B cell (primary cell): Measurements from ENCODE around the gene COL5A1. TPM values are rescaled to one million over a fixed set of nuclear protein-coding genes. Genes with fewer than 3 reads are reported as not detected.

Experiments used
- ATAC-seq: fragments of 200-7000 bp; cut with Tn5 transposase; one replicate; pipeline ENCODE4 v1.10.0; 2021; ENCODE audit warnings: low read depth, mild to moderate bottlenecking, moderate number of reproducible peaks, moderate library complexity
- CTCF ChIA-PET: fragments of 350-600 bp; sonication (Branson Sonifier 250); formaldehyde crosslinking; loops from one replicate; lab custom pipeline; 2021; ENCODE audit warnings: antibody characterized with exemption, inconsistent platforms; lab: Charles Lee
- POLR2A ChIA-PET: fragments of 350-600 bp; sonication (Branson Sonifier 250); formaldehyde crosslinking; loops from one replicate; lab custom pipeline; 2021; ENCODE audit warnings: antibody characterized with exemption; lab: Charles Lee
- DNase-seq: peaks from one replicate; pipeline ENCODE4 v3.0.0; 2013
- H2AFZ ChIP-seq: 2 replicates; pipeline ENCODE4 v1.6.1; 2012; ENCODE audit warnings: mild to moderate bottlenecking, low read depth, low read length; ENCODE audit not compliant: insufficient read depth, poor library complexity, severe bottlenecking
- H3K27ac ChIP-seq, 2 donors: 1 replicate in 1 of 2; 2 replicates in 1 of 2; pipeline ENCODE4 v1.5.1; 2012 to 2013; ENCODE audit warnings: low read length in 2 of 2, mild to moderate bottlenecking in 2 of 2, moderate library complexity in 1 of 2
- H3K27me3 ChIP-seq, 4 experiments: fragments of 200-600 bp in 1 of 4; sonication (generic) in 1 of 4; replicated peaks in 1 of 4; 1 replicate in 2 of 4; 2 replicates in 2 of 4; pipeline versions ENCODE4 v1.6.1 to v1.7.0; 2013 to 2016; ENCODE audit warnings: low read length in 3 of 4, mild to moderate bottlenecking in 2 of 4, mixed read lengths in 1 of 4, moderate library complexity in 1 of 4; ENCODE audit not compliant: insufficient read depth in 4 of 4, control insufficient read depth in 3 of 4; ENCODE audit errors: control extremely low read depth in 1 of 4
- H3K36me3 ChIP-seq, 2 experiments: replicated peaks in 1 of 2; 1 replicate in 1 of 2; 2 replicates in 1 of 2; pipeline versions ENCODE4 v1.6.1 to v1.7.1; 2013; ENCODE audit warnings: low read length in 1 of 2; ENCODE audit not compliant: insufficient read depth in 2 of 2, control insufficient read depth in 1 of 2; ENCODE audit errors: control extremely low read depth in 1 of 2, extremely low read depth in 1 of 2
- H3K4me1 ChIP-seq, 2 donors: fragments of 200-600 bp in 1 of 2; sonication (generic) in 1 of 2; 1 replicate in 1 of 2; 2 replicates in 1 of 2; pipeline versions ENCODE4 v1.5.1 to v1.6.1; 2013 to 2017; ENCODE audit warnings: low read length in 2 of 2; ENCODE audit not compliant: control insufficient read depth in 2 of 2, insufficient read depth in 2 of 2
- H3K4me2 ChIP-seq: replicated peaks from 2 replicates; pipeline ENCODE3; 2012; ENCODE audit warnings: mild to moderate bottlenecking, low read depth, low read length; ENCODE audit not compliant: poor library complexity, severe bottlenecking
- H3K4me3 ChIP-seq, 5 experiments: fragments of 200-600 bp in 1 of 5; sonication (generic) in 1 of 5; 1 replicate in 3 of 5; 2 replicates in 2 of 5; pipeline versions ENCODE4 v1.5.1 to v1.7.0; 2011 to 2016; ENCODE audit warnings: low read length in 4 of 5, mild to moderate bottlenecking in 4 of 5, low read depth in 2 of 5, control low read depth in 1 of 5, moderate library complexity in 1 of 5; ENCODE audit not compliant: insufficient read depth in 1 of 5; ENCODE audit errors: control extremely low read depth in 1 of 5, extremely low read depth in 1 of 5
- H3K79me2 ChIP-seq: fragments of 200-600 bp; sonication (generic); one replicate; pipeline ENCODE4 v1.6.0; 2016; ENCODE audit warnings: low read length; ENCODE audit not compliant: control insufficient read depth, insufficient read depth
- H3K9ac ChIP-seq: fragments of 200-600 bp; sonication (generic); 2 replicates; pipeline ENCODE4 v1.6.1; 2017; ENCODE audit warnings: mild to moderate bottlenecking, low read length, moderate library complexity
- H3K9me3 ChIP-seq, 3 donors: one replicate each; pipeline versions ENCODE4 v1.6.1 to v1.7.1; 2013; ENCODE audit warnings: low read length in 2 of 3; ENCODE audit not compliant: control insufficient read depth in 2 of 3, insufficient read depth in 1 of 3; ENCODE audit errors: control extremely low read depth in 1 of 3
- H4K20me1 ChIP-seq: 2 replicates; pipeline ENCODE4 v1.6.0; 2012; ENCODE audit warnings: mild to moderate bottlenecking, low read length; ENCODE audit not compliant: insufficient read depth, control insufficient read depth, poor library complexity, severe bottlenecking
- H3K27ac Mint-ChIP-seq: one replicate; pipeline ENCODE4 v1.8.0; 2021; ENCODE audit warnings: mixed read lengths
- H3K27me3 Mint-ChIP-seq: one replicate; pipeline ENCODE4 v1.8.0; 2021; ENCODE audit warnings: mixed read lengths
- H3K4me1 Mint-ChIP-seq: one replicate; pipeline ENCODE4 v1.8.0; 2021; ENCODE audit warnings: mixed read lengths
- H3K4me3 Mint-ChIP-seq: one replicate; pipeline ENCODE4 v1.8.0; 2021; ENCODE audit warnings: mixed read lengths
- H3K9me3 Mint-ChIP-seq: one replicate; pipeline ENCODE4 v1.8.0; 2022; ENCODE audit warnings: mixed read lengths; ENCODE audit not compliant: insufficient read depth
- EZH2 ChIP-seq: IDR thresholded peaks from 2 replicates; pipeline ENCODE4 v1.6.1; 2012; ENCODE audit warnings: borderline replicate concordance, low read depth, mild to moderate bottlenecking, moderate library complexity, low read length; ENCODE audit not compliant: insufficient read depth, poor library complexity, severe bottlenecking
- WGBS: methylation state at CpG from one replicate; pipeline ENCODE4 v1.1.5; 2013; ENCODE audit warnings: missing lambda C conversion rate; ENCODE audit not compliant: insufficient coverage; 5-methylcytosine and 5-hydroxymethylcytosine counted together
- intact Hi-C: fragments of 100-400 bp; cut with micrococcal nuclease; formaldehyde crosslinking; loops from one replicate; pipeline ENCODE4 v1.10.0; 2022
- polyA plus RNA-seq: library from polyadenylated mRNA; depleted of rRNA; stranded (reverse); fragments of >200 nt; gene quantifications from 2 replicates; pipeline ENCODE4 v1.2.3, GENCODE V29; 2012
- total RNA-seq, 2 donors: library from RNA; stranded (reverse); fragments of 120-200 nt in 1 of 2; gene quantifications; 1 replicate in 1 of 2; 2 replicates in 1 of 2; pipeline versions ENCODE4 v1.2.3 to v1.2.4, GENCODE V29; 2013 to 2022
- TF ChIP-seq, protein P1 (sequence below): fragments of 200-600 bp; IDR thresholded peaks from one replicate; pipeline ENCODE4 v1.8.0; 2022; ENCODE audit warnings: antibody characterized with exemption, mild to moderate bottlenecking

COL5A1 gene
- total and polyA plus RNA-seq, 2 donors (not counting 1 experiment from before 2014, with no cell fraction given): 0.06 TPM; not detected in 1

DNA sequence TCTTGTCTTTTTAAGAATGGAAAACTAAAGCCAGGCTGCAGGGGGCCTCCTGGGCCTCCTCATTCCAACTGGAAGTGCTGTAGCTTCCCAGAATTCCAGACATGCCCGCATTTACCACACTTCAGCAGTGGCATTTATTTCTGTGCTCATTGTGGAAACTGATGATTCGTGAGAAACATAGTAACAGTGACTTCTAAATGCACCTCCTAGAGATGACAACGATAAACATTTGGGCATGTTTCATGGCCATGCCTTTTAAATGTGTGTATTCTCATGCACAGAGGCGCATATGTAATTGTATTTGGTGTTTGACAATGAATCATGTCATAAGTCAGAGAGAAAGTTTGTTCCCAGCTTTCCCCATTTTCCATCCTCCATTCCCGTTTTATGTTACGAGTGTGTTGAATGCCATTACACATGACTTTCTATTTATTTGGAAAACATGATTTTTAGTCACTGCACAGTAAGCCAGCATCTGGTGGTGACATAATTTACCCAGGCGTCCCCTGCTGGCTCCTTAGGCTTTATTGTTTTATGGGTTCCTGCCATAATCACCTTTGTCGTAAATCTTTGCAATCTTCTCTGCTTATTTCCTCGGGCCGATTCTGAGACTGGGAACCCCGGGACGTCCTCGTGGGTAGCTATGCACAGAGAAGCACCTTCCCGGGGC is 170.2 kb downstream of the COL5A1 start:
- Mint-ChIP-seq H3K27me3 (no peaks in the 10 kb centered on the region), H3K4me1 (no peaks in the 10 kb centered on the region), H3K9me3 (no peaks in the 10 kb centered on the region), H3K4me3 (no peak overlapping the region), H3K27ac (no peak overlapping the region)
- Histone ChIP-seq H3K27me3 (no peaks in the 10 kb centered on the region), H3K9me3 (no peaks in the 10 kb centered on the region), H3K4me3 (no peak overlapping the region), H3K9ac (no peak overlapping the region), H2AFZ (no peak overlapping the region), H3K27ac (no peak overlapping the region), H3K79me2 (no peaks in the 10 kb centered on the region), H4K20me1 (no peaks in the 10 kb centered on the region), H3K4me1 (no peaks in the 10 kb centered on the region), H3K4me2 (no peak overlapping the region), H3K36me3 (no peaks in the 10 kb centered on the region)
- DNase-seq (no peak), ATAC-seq (no peak)
- CTCF ChIA-PET: no interaction called here
- TF ChIP-seq, protein P1, sequence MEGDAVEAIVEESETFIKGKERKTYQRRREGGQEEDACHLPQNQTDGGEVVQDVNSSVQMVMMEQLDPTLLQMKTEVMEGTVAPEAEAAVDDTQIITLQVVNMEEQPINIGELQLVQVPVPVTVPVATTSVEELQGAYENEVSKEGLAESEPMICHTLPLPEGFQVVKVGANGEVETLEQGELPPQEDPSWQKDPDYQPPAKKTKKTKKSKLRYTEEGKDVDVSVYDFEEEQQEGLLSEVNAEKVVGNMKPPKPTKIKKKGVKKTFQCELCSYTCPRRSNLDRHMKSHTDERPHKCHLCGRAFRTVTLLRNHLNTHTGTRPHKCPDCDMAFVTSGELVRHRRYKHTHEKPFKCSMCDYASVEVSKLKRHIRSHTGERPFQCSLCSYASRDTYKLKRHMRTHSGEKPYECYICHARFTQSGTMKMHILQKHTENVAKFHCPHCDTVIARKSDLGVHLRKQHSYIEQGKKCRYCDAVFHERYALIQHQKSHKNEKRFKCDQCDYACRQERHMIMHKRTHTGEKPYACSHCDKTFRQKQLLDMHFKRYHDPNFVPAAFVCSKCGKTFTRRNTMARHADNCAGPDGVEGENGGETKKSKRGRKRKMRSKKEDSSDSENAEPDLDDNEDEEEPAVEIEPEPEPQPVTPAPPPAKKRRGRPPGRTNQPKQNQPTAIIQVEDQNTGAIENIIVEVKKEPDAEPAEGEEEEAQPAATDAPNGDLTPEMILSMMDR: no peak
- TF ChIP-seq EZH2: no peak
- intact Hi-C loops: no loop called here
- WGBS: 96% methylated on average over 10 of the region's 14 CpGs
- POLR2A ChIA-PET: no interaction called here

DNA sequence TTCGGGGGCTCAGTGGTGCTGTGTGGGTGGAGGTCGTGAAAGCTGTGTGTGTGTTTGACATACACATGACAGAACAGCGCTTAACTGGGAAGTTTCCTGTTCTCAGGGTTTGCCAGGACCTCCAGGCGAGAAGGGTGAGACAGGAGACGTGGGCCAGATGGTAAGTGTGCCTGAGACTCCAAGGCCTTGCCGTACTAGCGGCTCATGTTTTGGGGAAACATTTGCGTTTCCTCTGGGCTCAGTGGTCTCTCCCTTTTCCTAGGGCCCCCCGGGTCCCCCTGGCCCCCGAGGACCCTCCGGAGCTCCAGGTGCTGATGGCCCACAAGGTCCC is 170.7 kb downstream of the COL5A1 start:
- Mint-ChIP-seq H3K4me1 (no peaks in the 10 kb centered on the region), H3K4me3 (no peak overlapping the region), H3K27me3 (no peaks in the 10 kb centered on the region), H3K27ac (no peak overlapping the region), H3K9me3 (no peaks in the 10 kb centered on the region)
- no peak overlapping the region for H3K4me3 ChIP-seq
- TF ChIP-seq, protein P1: no peak
- TF ChIP-seq EZH2: no peak
- 88% methylated on average over 10 of the region's 11 CpGs for WGBS
- no peaks in the 10 kb centered on the region for H3K36me3 ChIP-seq
- ATAC-seq (no peak), DNase-seq (no peak)
- no peak overlapping the region for H2AFZ ChIP-seq
- H3K9me3 ChIP-seq: no peaks in the 10 kb centered on the region
- H3K4me1 ChIP-seq: no peaks in the 10 kb centered on the region
- H3K4me2 ChIP-seq: no peak overlapping the region
- intact Hi-C loops: no loop called here
- no peaks in the 10 kb centered on the region for H3K27me3 ChIP-seq
- H4K20me1 ChIP-seq: no peaks in the 10 kb centered on the region
- POLR2A ChIA-PET: no interaction called here
- CTCF ChIA-PET: no interaction called here
- no peak overlapping the region for H3K27ac ChIP-seq
- H3K9ac ChIP-seq: no peak overlapping the region
- H3K79me2 ChIP-seq: no peaks in the 10 kb centered on the region
